OCI-LY3 (cell line): ENCODE data around the gene BORCS6.

ENCODE experiments used
- H2AFZ ChIP-seq: fragments of 200-600, 300-600 bp; shearing (Covaris generic); 2 replicates; pipeline ENCODE4 v1.6.0; 2014; ENCODE audit warnings: antibody characterized with exemption, low read depth, low read length
- H3K27ac ChIP-seq: fragments of 200-600, 300-600 bp; sonication (generic); 2 replicates; pipeline ENCODE4 v1.5.1; 2014; ENCODE audit warnings: mild to moderate bottlenecking, low read length, moderate library complexity, mixed read lengths
- H3K27me3 ChIP-seq: fragments of 200-600, 300-600 bp; sonication (generic); 2 replicates; pipeline ENCODE4 v1.6.1; 2014; ENCODE audit warnings: low read depth, low read length, mixed read lengths
- H3K36me3 ChIP-seq: fragments of 200-600, 300-600 bp; sonication (generic); replicated peaks from 2 replicates; pipeline ENCODE3; 2014; ENCODE audit warnings: low read depth, low read length, mixed read lengths
- H3K4me1 ChIP-seq: fragments of 300-600, 200-600 bp; sonication (generic); 2 replicates; pipeline ENCODE4 v1.6.1; 2014; ENCODE audit warnings: low read length, mixed read lengths
- H3K4me2 ChIP-seq: fragments of 200-600, 300-600 bp; sonication (generic); 2 replicates; pipeline ENCODE4 v1.6.1; 2014; ENCODE audit warnings: low read length, mixed read lengths
- H3K4me3 ChIP-seq: fragments of 300-600, 200-600 bp; sonication (generic); 2 replicates; pipeline ENCODE4 v1.5.1; 2014; ENCODE audit warnings: antibody characterized with exemption, mild to moderate bottlenecking, low read length, moderate library complexity
- H3K79me2 ChIP-seq: fragments of 300-600, 200-600 bp; shearing (Covaris generic); 2 replicates; pipeline ENCODE4 v1.6.1; 2014; ENCODE audit warnings: mild to moderate bottlenecking, low read length, mixed read lengths
- H3K9ac ChIP-seq: fragments of 300-600, 200-600 bp; shearing (Covaris generic); 2 replicates; pipeline ENCODE4 v1.6.0; 2014; ENCODE audit warnings: mild to moderate bottlenecking, low read length, moderate library complexity
- H3K9me3 ChIP-seq: fragments of 200-600, 300-600 bp; shearing (Covaris generic); 2 replicates; pipeline ENCODE4 v1.6.1; 2014; ENCODE audit warnings: low read length, mixed read lengths; ENCODE audit not compliant: insufficient read depth
- H4K20me1 ChIP-seq: fragments of 200-600, 300-600 bp; sonication (generic); 2 replicates; pipeline ENCODE4 v1.6.1; 2016; ENCODE audit warnings: low read length, mixed read lengths; ENCODE audit not compliant: insufficient read depth
- CTCF ChIP-seq: fragments of 200-600, 300-600 bp; sonication (generic); IDR thresholded peaks from 2 replicates; pipeline ENCODE4 v1.5.1; 2014; ENCODE audit warnings: antibody characterized with exemption, low read length, low read depth
- EZH2phosphoT487 ChIP-seq: fragments of 200-600 bp; shearing (Covaris generic); IDR thresholded peaks from 2 replicates; pipeline ENCODE4 v1.6.1; 2018; ENCODE audit warnings: antibody characterized with exemption, mixed run types, low read depth

The BORCS6 gene

GRCh38 chr17:8225813-8226535, 36.0 kb upstream of the BORCS6 start:
- H3K27me3 ChIP-seq, result no peaks in the 10 kb centered on the region
- H3K9ac ChIP-seq, result peak overlapping the region; percentile 77
- no peak overlapping the region for H2AFZ ChIP-seq
- H3K4me1 ChIP-seq, result peaks cover 20% of the 10 kb centered on the region
- TF ChIP-seq EZH2phosphoT487 (no peak), CTCF (no peak)
- no peaks in the 10 kb centered on the region for H3K9me3 ChIP-seq
- H3K79me2 ChIP-seq, result no peaks in the 10 kb centered on the region
- H3K4me2 ChIP-seq, result peak overlapping the region; percentile 87
- peaks cover 3% of the 10 kb centered on the region; the same call in 1 of the 2 replicates for H4K20me1 ChIP-seq
- H3K4me3 ChIP-seq, result peak overlapping the region; percentile 89
- peak overlapping the region; percentile 89 for H3K27ac ChIP-seq
- H3K36me3 ChIP-seq, result peaks cover 11% of the 10 kb centered on the region

GRCh38 chr17:8224891-8225812, 35.2 kb upstream of the BORCS6 start:
- H2AFZ ChIP-seq, result no peak overlapping the region
- H3K4me2 ChIP-seq, result 0 out of 2 replicates have a peak overlapping the region, but pooled peaks have one; percentile 8
- no peaks in the 10 kb centered on the region for H3K79me2 ChIP-seq
- H3K9ac ChIP-seq, result no peak overlapping the region
- H3K27me3 ChIP-seq, result no peaks in the 10 kb centered on the region
- H3K4me3 ChIP-seq, result no peak overlapping the region
- TF ChIP-seq EZH2phosphoT487, result no peak
- TF ChIP-seq CTCF, result no peak
- peaks cover 11% of the 10 kb centered on the region for H3K36me3 ChIP-seq
- H3K9me3 ChIP-seq, result no peaks in the 10 kb centered on the region
- no peak overlapping the region for H3K27ac ChIP-seq
- peaks cover 3% of the 10 kb centered on the region; the same call in 1 of the 2 replicates for H4K20me1 ChIP-seq
- peaks cover 20% of the 10 kb centered on the region for H3K4me1 ChIP-seq

- Histone ChIP-seq H3K4me2 (peak overlapping the region; percentile 100), H3K27ac (peak overlapping the region; percentile 96), H3K27me3 (no peaks in the 10 kb centered on the region), H3K36me3 (peaks cover 7% of the 10 kb centered on the region), H2AFZ (peak overlapping the region; percentile 75; the same call in 1 of the 2 replicates), H3K9me3 (no peaks in the 10 kb centered on the region), H3K9ac (peak overlapping the region; percentile 99), H4K20me1 (peaks cover 3% of the 10 kb centered on the region; the same call in 1 of the 2 replicates), H3K4me3 (peak overlapping the region; percentile 100), H3K4me1 (peaks cover 24% of the 10 kb centered on the region), H3K79me2 (no peaks in the 10 kb centered on the region)
- TF ChIP-seq CTCF, result peak; percentile 47
- no peak for TF ChIP-seq EZH2phosphoT487
Observed at GRCh38 chr17:8223356-8224126, 33.6 kb upstream of the BORCS6 start.
